BLaER1 treated with 17β-estradiol and CSF1 and Interleukin-3, amounts not matched to agents 10 nM and 100 nM (cell line): Measurements from ENCODE around the gene CERS6.

Experiments used
- H3K27ac ChIP-seq, 11 experiments: shearing (Covaris generic); formaldehyde crosslinking; 2 replicates each; pipeline ENCODE4 v1.8.1; 2022
- H3K27me3 ChIP-seq, 11 experiments: shearing (Covaris generic); formaldehyde crosslinking; 2 replicates each; pipeline ENCODE4 v1.8.1; 2022
- H3K36me3 ChIP-seq, 11 experiments: shearing (Covaris generic); formaldehyde crosslinking; 2 replicates each; pipeline ENCODE4 v1.8.1; 2022
- H3K4me1 ChIP-seq, 10 experiments: shearing (Covaris generic); formaldehyde crosslinking; 2 replicates each; pipeline ENCODE4 v1.8.1; 2022
- H3K4me2 ChIP-seq, 11 experiments: shearing (Covaris generic); formaldehyde crosslinking; 2 replicates each; pipeline ENCODE4 v1.8.1; 2022
- H3K4me3 ChIP-seq, 10 experiments: shearing (Covaris generic); formaldehyde crosslinking; 2 replicates each; pipeline ENCODE4 v1.8.1; 2022
- H3K9ac ChIP-seq, 11 experiments: shearing (Covaris generic); formaldehyde crosslinking; 2 replicates each; pipeline ENCODE4 v1.8.1; 2022
- H3K9me3 ChIP-seq, 11 experiments: shearing (Covaris generic); formaldehyde crosslinking; replicated peaks in 1 of 11; 2 replicates each; pipeline ENCODE4 v1.8.1; 2022
- H4K20me1 ChIP-seq, 11 experiments: shearing (Covaris generic); formaldehyde crosslinking; 2 replicates each; pipeline ENCODE4 v1.8.1; 2022
- Cebpa-rat ChIP-seq, 11 experiments: shearing (Covaris generic); IDR thresholded peaks; 2 replicates each; pipeline ENCODE4 v1.8.1; 2022

Gene CERS6

GRCh38 chr2:168460571-168460970, 4.5 kb downstream of the CERS6 start:
- Histone ChIP-seq H3K4me1 (peaks cover 29 to 64% (median 46%) of the 10 kb centered on the region in 10 experiments), H3K9ac (0 out of 22 replicates have a peak overlapping the region, but pooled peaks of 1 of the 11 experiments have one; percentile 5), H3K4me3 (no peak overlapping the region), H3K27me3 (no peaks in the 10 kb centered on the region), H3K4me2 (peak overlapping the region in 10 of 11 experiments; percentile 9 to 89 (median 25); a peak in 14 of 22 replicates), H3K36me3 (peaks cover 0 to 27% (median 5%) of the 10 kb centered on the region in 11 experiments; a peak in 7 of 22 replicates), H4K20me1 (peaks cover 27 to 85% (median 63%) of the 10 kb centered on the region in 11 experiments; a peak in 20 of 22 replicates), H3K27ac (no peak overlapping the region), H3K9me3 (peaks cover 0 to 7% (median 0%) of the 10 kb centered on the region in 11 experiments; a peak in 3 of 22 replicates)
- no peak for TF ChIP-seq Cebpa-rat (IDR thresholded peaks at IDR 0.05)

- Histone ChIP-seq H3K27me3 (no peaks in the 10 kb centered on the region), H3K36me3 (peaks cover 0 to 27% (median 5%) of the 10 kb centered on the region in 11 experiments; a peak in 7 of 22 replicates), H3K27ac (no peak overlapping the region), H4K20me1 (peaks cover 27 to 92% (median 68%) of the 10 kb centered on the region in 11 experiments; a peak in 20 of 22 replicates), H3K4me1 (peaks cover 36 to 72% (median 54%) of the 10 kb centered on the region in 10 experiments), H3K9me3 (peaks cover 0 to 7% (median 0%) of the 10 kb centered on the region in 11 experiments; a peak in 3 of 22 replicates), H3K4me2 (peak overlapping the region in 7 of 11 experiments; percentile 12 to 89 (median 81); a peak in 8 of 22 replicates), H3K4me3 (no peak overlapping the region), H3K9ac (no peak overlapping the region)
- TF ChIP-seq Cebpa-rat (IDR thresholded peaks at IDR 0.05) = no peak
These were observed 5.3 kb downstream of the CERS6 start for GRCh38 chr2:168461178-168461941.

- Histone ChIP-seq H3K27me3 (no peaks in the 10 kb centered on the region), H3K4me2 (peak overlapping the region in 2 of 11 experiments; percentile 2 to 89; a peak in 3 of 22 replicates), H3K9me3 (peaks cover 0 to 7% (median 0%) of the 10 kb centered on the region in 11 experiments; a peak in 3 of 22 replicates), H3K9ac (no peak overlapping the region), H3K4me1 (peaks cover 42 to 77% (median 60%) of the 10 kb centered on the region in 10 experiments), H4K20me1 (peaks cover 27 to 87% (median 69%) of the 10 kb centered on the region in 11 experiments; a peak in 20 of 22 replicates), H3K27ac (no peak overlapping the region), H3K4me3 (no peak overlapping the region), H3K36me3 (peaks cover 0 to 27% (median 5%) of the 10 kb centered on the region in 11 experiments; a peak in 7 of 22 replicates)
- TF ChIP-seq Cebpa-rat (IDR thresholded peaks at IDR 0.05) = no peak
These were observed 5.9 kb downstream of the CERS6 start for GRCh38 chr2:168461942-168462331.

- Histone ChIP-seq H3K4me3 (no peak overlapping the region), H3K36me3 (peaks cover 0 to 27% (median 5%) of the 10 kb centered on the region in 11 experiments; a peak in 7 of 22 replicates), H4K20me1 (peaks cover 23 to 83% (median 72%) of the 10 kb centered on the region in 11 experiments; a peak in 20 of 22 replicates), H3K9me3 (peaks cover 0 to 7% (median 0%) of the 10 kb centered on the region in 11 experiments; a peak in 3 of 22 replicates), H3K4me2 (no peak overlapping the region), H3K4me1 (peaks cover 47 to 84% (median 66%) of the 10 kb centered on the region in 10 experiments), H3K27me3 (no peaks in the 10 kb centered on the region), H3K27ac (no peak overlapping the region), H3K9ac (no peak overlapping the region)
- no peak for TF ChIP-seq Cebpa-rat (IDR thresholded peaks at IDR 0.05)
These were observed 6.5 kb downstream of the CERS6 start for GRCh38 chr2:168462543-168463045.

- peaks cover 0 to 7% (median 0%) of the 10 kb centered on the region in 11 experiments; a peak in 4 of 22 replicates for H3K9me3 ChIP-seq
- H3K27ac ChIP-seq = peak overlapping the region in 8 of 11 experiments; percentile 4 to 76 (median 60); a peak in 9 of 22 replicates
- H3K9ac ChIP-seq = peak overlapping the region in 5 of 11 experiments; percentile 32 to 62 (median 45); a peak in 5 of 22 replicates
- H3K36me3 ChIP-seq = peaks cover 0 to 13% (median 5%) of the 10 kb centered on the region in 11 experiments; a peak in 6 of 22 replicates
- peaks cover 59 to 84% (median 73%) of the 10 kb centered on the region in 10 experiments for H3K4me1 ChIP-seq
- H3K27me3 ChIP-seq = no peaks in the 10 kb centered on the region
- peak overlapping the region in 1 of 10 experiments; percentile 54; a peak in 1 of 20 replicates for H3K4me3 ChIP-seq
- H3K4me2 ChIP-seq = peak overlapping the region; percentile 70 to 93 (median 85)
- peaks cover 8 to 83% (median 53%) of the 10 kb centered on the region in 11 experiments; a peak in 20 of 22 replicates for H4K20me1 ChIP-seq
- no peak for TF ChIP-seq Cebpa-rat (IDR thresholded peaks at IDR 0.05)
These were observed 9.5 kb downstream of the CERS6 start for GRCh38 chr2:168465594-168465993.

GRCh38 chr2:168466190-168466737, 10.2 kb downstream of the CERS6 start:
- peaks cover 63 to 84% (median 72%) of the 10 kb centered on the region in 10 experiments for H3K4me1 ChIP-seq
- H3K4me2 ChIP-seq = peak overlapping the region; percentile 70 to 93 (median 85)

GRCh38 chr2:168466834-168467565, 10.9 kb downstream of the CERS6 start:
- no peaks in the 10 kb centered on the region for H3K27me3 ChIP-seq
- H3K9me3 ChIP-seq = peaks cover 0 to 15% (median 6%) of the 10 kb centered on the region in 11 experiments; a peak in 11 of 22 replicates
- peak overlapping the region in 9 of 10 experiments; percentile 7 to 54 (median 40); a peak in 15 of 20 replicates for H3K4me3 ChIP-seq
- peak overlapping the region; percentile 70 to 93 (median 85) for H3K4me2 ChIP-seq
- peaks cover 0 to 17% (median 8%) of the 10 kb centered on the region in 11 experiments; a peak in 16 of 22 replicates for H3K36me3 ChIP-seq
- peak overlapping the region in 10 of 11 experiments; percentile 38 to 76 (median 60); a peak in 20 of 22 replicates for H3K27ac ChIP-seq
- no peak for TF ChIP-seq Cebpa-rat (IDR thresholded peaks at IDR 0.05)
- H3K4me1 ChIP-seq = peaks cover 63 to 79% (median 72%) of the 10 kb centered on the region in 10 experiments
- H4K20me1 ChIP-seq = peaks cover 0 to 85% (median 38%) of the 10 kb centered on the region in 11 experiments; a peak in 15 of 22 replicates
- peak overlapping the region; percentile 14 to 62 (median 38); a peak in 18 of 22 replicates for H3K9ac ChIP-seq

More at GRCh38 chr2:168466190-168466737, 10.2 kb downstream of the CERS6 start:
- peaks cover 0 to 9% (median 0%) of the 10 kb centered on the region in 11 experiments; a peak in 4 of 22 replicates for H3K9me3 ChIP-seq
- peak overlapping the region; percentile 14 to 62 (median 38); a peak in 18 of 22 replicates for H3K9ac ChIP-seq
- peak overlapping the region; percentile 4 to 76 (median 56); a peak in 20 of 22 replicates for H3K27ac ChIP-seq
- H4K20me1 ChIP-seq = peaks cover 2 to 83% (median 46%) of the 10 kb centered on the region in 11 experiments; a peak in 17 of 22 replicates
- peak overlapping the region in 9 of 10 experiments; percentile 7 to 54 (median 40); a peak in 15 of 20 replicates for H3K4me3 ChIP-seq
- peaks cover 0 to 13% (median 5%) of the 10 kb centered on the region in 11 experiments; a peak in 5 of 22 replicates for H3K36me3 ChIP-seq
- TF ChIP-seq Cebpa-rat (IDR thresholded peaks at IDR 0.05) = no peak
- no peaks in the 10 kb centered on the region for H3K27me3 ChIP-seq
